SJSA1 (cell line): ENCODE results near the gene DNM3. TPM values are rescaled to one million over a fixed set of nuclear protein-coding genes. Genes with fewer than 3 reads are reported as not detected.

Source experiments
- DNase-seq, 2 experiments: peaks; one replicate each; pipeline ENCODE4 v3.0.0-alpha.2; 2015 to 2020; ENCODE audit warnings: low spot score in 2 of 2, low read depth in 1 of 2
- H3K27ac ChIP-seq: fragments of 250-450 bp; sonication (Bioruptor Pico); 2 replicates; pipeline ENCODE4 v1.5.1; 2020; ENCODE audit warnings: mild to moderate bottlenecking, moderate library complexity
- H3K27me3 ChIP-seq: fragments of 250-450 bp; sonication (Bioruptor Pico); replicated peaks from 2 replicates; pipeline ENCODE4 v1.5.1; 2020; ENCODE audit warnings: mild to moderate bottlenecking, moderate library complexity
- H3K36me3 ChIP-seq: fragments of 250-450 bp; sonication (Bioruptor Pico); 2 replicates; pipeline ENCODE4 v1.5.1; 2020; ENCODE audit warnings: mild to moderate bottlenecking
- H3K4me1 ChIP-seq: fragments of 250-450 bp; sonication (Bioruptor Pico); replicated peaks from 2 replicates; pipeline ENCODE4 v1.6.1; 2021; ENCODE audit warnings: mild to moderate bottlenecking
- H3K4me3 ChIP-seq: fragments of 250-450 bp; sonication (Bioruptor Pico); 2 replicates; pipeline ENCODE4 v1.5.1; 2020; ENCODE audit warnings: mild to moderate bottlenecking
- H3K9me3 ChIP-seq: fragments of 250-450 bp; sonication (Bioruptor Pico); replicated peaks from 2 replicates; pipeline ENCODE4 v1.5.1; 2020; ENCODE audit warnings: mild to moderate bottlenecking
- total RNA-seq: library from RNA; depleted of rRNA; stranded (reverse); fragments of >200 nt; shearing (Covaris generic); gene quantifications from 2 replicates; pipeline ENCODE4 v1.2.3, GENCODE V29; 2014

DNM3 gene
- total RNA-seq, 1 experiment from 2014 or later = 1.7 TPM

DNA sequence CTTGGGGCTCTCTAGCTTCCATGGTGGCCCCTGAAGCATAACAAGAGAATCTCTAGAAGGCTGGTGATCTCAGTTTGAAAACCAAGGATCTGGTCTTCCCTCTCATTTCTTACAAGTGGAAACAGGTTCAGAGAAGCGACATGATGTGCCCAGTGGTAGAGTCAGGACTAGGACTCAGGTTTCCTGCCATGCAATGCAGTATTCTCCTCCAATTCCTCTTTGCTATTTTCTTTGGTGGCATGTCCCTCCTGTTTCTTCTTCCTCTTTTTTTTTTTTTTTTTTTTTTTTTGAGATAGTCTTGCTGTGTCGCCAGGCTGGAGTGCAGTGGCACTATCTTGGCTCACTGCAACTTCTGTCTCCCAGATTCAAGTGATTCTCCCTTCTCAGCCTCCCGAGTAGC lies 383.6 kb downstream of the DNM3 start:
- no peaks in the 10 kb centered on the region for H3K4me1 ChIP-seq
- no peak overlapping the region for H3K4me3 ChIP-seq
- no peaks in the 10 kb centered on the region for H3K27me3 ChIP-seq
- no peaks in the 10 kb centered on the region for H3K9me3 ChIP-seq
- H3K27ac ChIP-seq = no peak overlapping the region
- H3K36me3 ChIP-seq = no peaks in the 10 kb centered on the region
- DNase-seq = no peak

DNA sequence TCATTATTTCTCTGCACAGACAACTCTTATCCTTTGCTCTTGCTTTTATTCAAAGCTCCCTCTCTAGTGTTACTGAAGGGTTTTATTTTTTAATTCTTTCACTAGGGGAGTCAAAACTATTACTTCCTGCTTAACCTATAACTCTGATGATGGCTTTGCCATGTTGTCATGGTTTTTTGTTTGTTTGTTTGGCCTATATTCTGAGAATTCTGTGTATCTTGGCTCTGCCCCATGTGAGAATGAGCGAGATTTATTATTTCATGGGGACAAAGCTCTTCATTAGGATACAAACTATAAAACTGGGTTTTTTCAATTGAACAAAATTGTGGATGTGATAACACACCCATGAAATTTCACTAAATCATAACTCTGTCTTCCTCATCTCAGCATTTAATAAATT lies 388.6 kb downstream of the DNM3 start:
- Histone ChIP-seq H3K27me3 (no peaks in the 10 kb centered on the region), H3K36me3 (no peaks in the 10 kb centered on the region), H3K27ac (no peak overlapping the region), H3K4me1 (no peaks in the 10 kb centered on the region), H3K9me3 (no peaks in the 10 kb centered on the region), H3K4me3 (no peak overlapping the region)
- DNase-seq = no peak

DNA sequence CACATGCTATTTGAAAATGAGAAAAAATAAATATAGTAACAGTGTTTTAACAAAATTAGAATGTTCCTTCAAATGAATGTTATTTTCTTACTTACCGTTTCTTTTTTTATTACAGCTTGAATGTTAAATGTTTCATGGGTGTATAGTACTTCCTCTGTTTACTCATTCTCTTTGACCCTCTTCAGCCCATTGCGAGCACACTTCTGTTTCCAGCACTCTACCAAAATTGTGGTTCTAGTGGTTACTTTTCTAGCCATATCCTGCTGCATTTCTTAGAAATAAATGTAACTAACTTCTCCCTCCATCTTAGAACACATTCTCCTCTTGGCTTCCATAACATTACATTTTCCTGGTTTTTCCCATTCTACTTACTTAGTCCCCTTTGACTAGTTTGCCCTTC lies 389.2 kb downstream of the DNM3 start:
- Histone ChIP-seq H3K9me3 (no peaks in the 10 kb centered on the region), H3K36me3 (no peaks in the 10 kb centered on the region), H3K4me1 (no peaks in the 10 kb centered on the region), H3K4me3 (no peak overlapping the region), H3K27me3 (no peaks in the 10 kb centered on the region), H3K27ac (no peak overlapping the region)
- no peak for DNase-seq

DNA sequence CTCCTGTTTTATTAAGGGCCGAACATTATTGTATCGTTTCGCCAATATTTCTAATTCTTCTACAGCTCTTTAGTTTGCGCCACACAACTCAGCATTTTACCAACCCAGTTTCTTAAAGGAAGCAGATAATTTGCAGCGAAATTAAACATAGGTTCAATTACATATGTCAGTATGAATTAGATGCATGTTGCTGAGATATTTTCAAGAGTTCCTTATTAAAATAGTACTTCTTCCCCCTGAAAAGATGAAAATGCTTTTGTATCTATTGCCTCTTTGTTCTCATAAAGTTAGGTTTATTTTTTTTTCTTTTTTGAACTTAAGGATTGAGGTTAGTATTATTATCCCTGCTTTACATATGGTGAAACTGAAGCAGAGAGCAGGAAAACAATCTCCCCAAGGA lies 395.7 kb downstream of the DNM3 start:
- no peak for DNase-seq
- Histone ChIP-seq H3K4me1 (0 out of 2 replicates have a peak, but pooled peaks cover 4% of the 10 kb centered on the region), H3K27me3 (no peaks in the 10 kb centered on the region)

DNA sequence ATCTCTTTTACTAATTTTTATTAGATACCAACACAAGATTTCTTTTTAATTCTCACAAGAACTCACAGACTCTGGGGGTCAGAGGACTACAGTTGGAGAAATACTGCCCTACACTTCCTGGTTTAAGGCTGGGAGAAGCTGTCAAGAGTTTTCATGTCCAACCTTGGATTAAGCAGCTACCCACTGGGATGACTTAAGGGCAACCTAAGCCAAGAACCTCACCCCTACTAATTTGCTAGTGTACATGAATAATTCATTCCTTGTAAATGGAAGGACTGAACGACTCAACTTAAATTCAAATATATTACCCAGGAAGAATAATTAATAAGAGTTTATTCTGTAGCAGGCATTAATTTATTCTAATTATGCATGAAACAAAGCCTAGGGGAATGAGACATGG lies 396.9 kb downstream of the DNM3 start:
- no peaks in the 10 kb centered on the region for H3K27me3 ChIP-seq
- no peak overlapping the region for H3K27ac ChIP-seq
- 0 out of 2 replicates have a peak, but pooled peaks cover 4% of the 10 kb centered on the region for H3K4me1 ChIP-seq
- H3K36me3 ChIP-seq = no peaks in the 10 kb centered on the region
- no peaks in the 10 kb centered on the region for H3K9me3 ChIP-seq
- no peak overlapping the region for H3K4me3 ChIP-seq
- DNase-seq = no peak

More for the DNA sequence above, 395.7 kb downstream of the DNM3 start:
- Histone ChIP-seq H3K4me3 (no peak overlapping the region), H3K9me3 (no peaks in the 10 kb centered on the region), H3K36me3 (no peaks in the 10 kb centered on the region), H3K27ac (no peak overlapping the region)

DNA sequence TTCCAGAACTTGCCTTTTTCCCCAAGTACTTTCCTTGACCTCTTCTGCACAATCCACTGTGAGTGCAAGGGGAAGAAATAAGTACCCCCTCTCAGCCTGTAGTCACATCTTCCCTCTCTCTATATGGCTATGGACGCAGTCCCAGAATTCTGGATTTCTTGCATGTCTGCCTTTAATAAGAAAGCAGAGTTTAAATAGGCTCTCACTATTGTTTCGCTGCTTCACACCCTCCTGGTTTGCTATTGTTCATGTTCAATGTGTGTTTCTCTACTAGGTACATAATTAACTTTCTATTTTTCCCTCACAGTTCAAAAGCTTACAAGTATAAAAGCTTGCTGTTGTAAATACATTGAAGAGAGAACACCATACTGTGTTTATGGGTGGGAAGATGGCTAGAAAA lies 397.7 kb downstream of the DNM3 start:
- 0 out of 2 replicates have a peak, but pooled peaks cover 4% of the 10 kb centered on the region for H3K4me1 ChIP-seq

DNA sequence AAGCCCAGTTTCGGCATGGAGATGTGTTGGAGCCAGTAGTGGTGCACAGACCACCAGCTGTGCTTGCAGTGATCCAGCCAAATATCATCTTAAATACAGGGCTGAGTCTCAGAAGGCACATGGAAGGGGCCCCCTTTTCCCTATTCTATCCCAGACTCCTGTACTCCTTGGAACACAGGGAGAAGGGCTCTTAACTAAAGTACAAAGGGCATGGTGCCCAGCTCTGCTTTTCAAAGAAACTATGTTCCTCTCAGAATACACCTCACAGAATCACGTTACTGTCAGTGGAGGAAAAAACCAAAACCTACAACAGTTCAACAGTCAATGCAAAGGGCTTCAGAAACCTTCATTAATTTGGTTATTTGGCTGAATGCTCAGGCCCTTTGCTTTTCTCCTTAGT lies 398.6 kb downstream of the DNM3 start:
- no peaks in the 10 kb centered on the region for H3K27me3 ChIP-seq
- DNase-seq = no peak
- H3K4me1 ChIP-seq = 0 out of 2 replicates have a peak, but pooled peaks cover 4% of the 10 kb centered on the region
- no peak overlapping the region for H3K4me3 ChIP-seq
- no peak overlapping the region for H3K27ac ChIP-seq
- no peaks in the 10 kb centered on the region for H3K36me3 ChIP-seq
- no peaks in the 10 kb centered on the region for H3K9me3 ChIP-seq

More for the DNA sequence above, 397.7 kb downstream of the DNM3 start:
- Histone ChIP-seq H3K27me3 (no peaks in the 10 kb centered on the region), H3K27ac (no peak overlapping the region), H3K4me3 (no peak overlapping the region), H3K36me3 (no peaks in the 10 kb centered on the region), H3K9me3 (no peaks in the 10 kb centered on the region)
- DNase-seq = no peak

DNA sequence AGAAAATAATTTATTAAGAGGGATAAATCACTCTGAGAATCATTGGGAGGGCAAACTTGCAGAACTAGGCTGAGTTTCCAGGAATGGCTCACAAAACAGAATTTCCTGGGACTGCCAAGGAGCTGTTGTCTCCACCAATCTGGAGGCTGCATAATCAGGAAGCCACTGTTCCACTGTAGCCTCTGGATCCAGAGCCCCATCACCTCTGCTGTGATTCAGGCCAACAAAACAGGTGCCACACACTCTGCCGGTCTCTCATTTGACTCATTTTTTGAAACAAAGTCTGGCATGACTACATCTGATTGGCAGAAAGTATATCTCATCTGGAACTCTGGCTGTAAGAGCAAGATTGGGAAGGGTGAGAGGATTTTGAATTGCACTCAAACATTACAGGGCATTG lies 400.2 kb downstream of the DNM3 start:
- Histone ChIP-seq H3K27ac (no peak overlapping the region), H3K4me3 (no peak overlapping the region), H3K9me3 (no peaks in the 10 kb centered on the region), H3K4me1 (peaks cover 6% of the 10 kb centered on the region), H3K36me3 (no peaks in the 10 kb centered on the region), H3K27me3 (no peaks in the 10 kb centered on the region)
- no peak for DNase-seq

DNA sequence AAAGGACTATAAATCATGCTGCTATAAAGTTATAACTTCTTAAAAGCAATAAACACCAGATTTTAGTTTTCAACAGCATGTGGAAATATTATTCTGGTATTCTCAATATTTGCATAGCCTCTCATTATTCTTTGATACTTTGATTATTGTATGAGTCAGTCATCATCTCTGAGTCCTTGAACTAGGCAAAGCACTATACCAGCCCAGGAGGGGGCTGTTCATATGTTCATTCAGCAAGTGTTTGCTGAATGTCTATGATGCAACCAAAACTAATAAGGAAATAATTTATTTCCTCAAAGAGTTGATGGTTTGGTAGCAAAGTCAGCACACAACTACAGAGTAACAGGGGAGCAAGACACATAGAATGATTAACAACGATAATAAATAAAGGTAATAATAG lies 403.6 kb downstream of the DNM3 start:
- Histone ChIP-seq H3K4me1 (peaks cover 10% of the 10 kb centered on the region), H3K9me3 (no peaks in the 10 kb centered on the region), H3K27ac (no peak overlapping the region), H3K4me3 (no peak overlapping the region), H3K36me3 (no peaks in the 10 kb centered on the region), H3K27me3 (no peaks in the 10 kb centered on the region)
- no peak for DNase-seq

DNA sequence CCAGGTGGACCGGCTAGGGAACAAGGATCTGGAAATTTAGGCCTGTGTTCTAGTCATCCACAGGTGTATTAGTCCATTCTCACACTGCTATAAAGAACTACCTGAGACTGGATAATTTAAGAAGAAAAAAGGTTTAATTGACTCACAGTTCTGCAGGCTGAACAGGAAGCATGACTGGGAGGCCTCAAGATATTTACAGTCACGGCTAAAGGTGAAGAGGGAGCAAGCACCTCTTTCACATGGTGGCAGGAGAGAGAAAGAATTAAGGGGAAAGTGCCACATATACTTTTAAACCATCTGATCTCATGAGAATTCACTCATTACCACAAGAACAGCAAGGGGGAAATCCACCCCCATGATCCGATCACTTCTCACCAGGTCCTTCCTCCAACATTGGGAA lies 404.5 kb downstream of the DNM3 start:
- no peak overlapping the region for H3K4me3 ChIP-seq

DNA sequence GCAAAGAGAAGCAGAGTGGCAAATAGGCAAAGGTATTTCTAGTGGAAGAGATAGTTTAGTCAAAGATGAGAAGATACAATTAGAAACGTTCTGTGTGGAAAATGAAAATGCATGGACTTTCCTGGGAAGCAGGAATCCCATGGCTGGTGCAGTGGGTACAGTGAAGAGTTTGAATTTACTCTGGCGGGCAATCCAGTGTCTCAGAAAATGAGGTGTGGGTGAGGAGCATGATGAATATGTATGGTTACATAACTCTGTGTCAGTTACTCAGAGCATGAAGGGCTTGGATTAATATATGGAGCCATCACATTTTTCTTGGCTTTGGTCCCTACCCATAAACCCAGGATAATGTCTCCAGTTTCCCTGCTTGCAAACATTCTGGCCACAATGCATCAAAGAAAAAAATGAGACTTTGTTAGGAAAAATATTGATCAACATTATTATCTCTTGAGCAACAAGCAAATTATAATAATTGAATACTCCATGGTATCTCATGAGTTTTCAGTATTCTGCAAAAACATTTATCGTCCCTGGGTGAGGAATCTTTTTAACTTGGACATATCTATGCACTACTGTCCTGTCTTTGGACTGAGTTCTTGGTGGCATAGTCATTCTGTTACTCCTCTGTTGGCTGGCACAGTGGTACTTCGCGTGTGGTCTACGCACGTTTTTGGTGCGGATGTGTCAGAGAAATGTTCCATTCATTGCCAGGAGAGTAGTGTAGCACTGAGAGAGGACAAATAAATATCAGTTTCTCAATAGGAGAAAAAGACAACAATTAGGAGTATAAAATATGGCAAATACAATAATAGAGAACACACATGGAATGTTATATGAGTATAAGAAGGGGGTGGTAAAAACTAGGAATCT lies 405.5 kb downstream of the DNM3 start:
- no peak overlapping the region for H3K27ac ChIP-seq

More for the DNA sequence above, 404.5 kb downstream of the DNM3 start:
- Histone ChIP-seq H3K27ac (no peak overlapping the region), H3K9me3 (no peaks in the 10 kb centered on the region), H3K27me3 (no peaks in the 10 kb centered on the region), H3K36me3 (no peaks in the 10 kb centered on the region), H3K4me1 (peaks cover 10% of the 10 kb centered on the region)
- DNase-seq = no peak

DNA sequence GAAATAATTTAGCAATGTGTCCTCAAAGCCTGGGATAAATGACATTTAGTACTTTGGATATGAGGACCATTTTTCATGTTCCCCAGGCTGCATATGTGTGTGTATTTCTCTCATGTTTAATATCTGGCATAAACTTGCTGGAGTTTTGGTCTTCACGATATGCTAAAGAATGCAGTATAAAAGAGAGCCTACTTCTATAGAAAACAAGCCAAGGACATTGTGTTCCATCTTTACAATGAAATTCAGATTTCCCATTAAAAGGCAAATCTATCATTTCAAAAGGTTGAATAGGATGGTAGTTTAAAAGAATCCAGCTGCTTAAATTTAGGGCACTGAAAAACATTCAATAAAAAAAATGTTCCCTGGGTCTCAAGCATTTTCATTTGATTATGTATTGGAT lies 410.2 kb downstream of the DNM3 start:
- no peaks in the 10 kb centered on the region for H3K27me3 ChIP-seq
- H3K36me3 ChIP-seq = no peaks in the 10 kb centered on the region
- H3K4me3 ChIP-seq = no peak overlapping the region
- DNase-seq = no peak
- no peak overlapping the region for H3K27ac ChIP-seq
- H3K9me3 ChIP-seq = no peaks in the 10 kb centered on the region
- H3K4me1 ChIP-seq = peaks cover 34% of the 10 kb centered on the region

More for the DNA sequence above, 405.5 kb downstream of the DNM3 start:
- DNase-seq = peak; percentile 72 to 80
- no peaks in the 10 kb centered on the region for H3K36me3 ChIP-seq
- no peaks in the 10 kb centered on the region for H3K27me3 ChIP-seq
- no peak overlapping the region for H3K4me3 ChIP-seq
- H3K4me1 ChIP-seq = peaks cover 10% of the 10 kb centered on the region
- H3K9me3 ChIP-seq = no peaks in the 10 kb centered on the region

DNA sequence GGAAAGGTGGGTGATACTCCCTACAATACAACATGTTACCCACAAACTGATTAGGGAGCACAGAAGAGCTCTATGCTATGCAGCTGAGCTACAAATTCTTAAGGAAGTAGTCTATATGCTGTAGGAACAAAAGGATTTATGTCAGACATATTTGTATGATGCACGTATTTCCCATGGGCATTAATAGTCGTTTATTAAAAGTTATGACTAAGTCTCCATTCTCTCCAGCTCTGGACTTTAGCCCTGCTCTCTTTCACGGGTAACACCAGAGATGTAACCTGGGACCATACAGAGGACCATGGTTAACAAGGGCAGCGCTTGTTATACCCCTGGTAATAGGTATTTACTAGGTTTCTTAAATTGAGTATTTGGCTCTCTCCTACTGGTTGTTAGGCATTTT lies 411.0 kb downstream of the DNM3 start:
- H3K27me3 ChIP-seq = no peaks in the 10 kb centered on the region
- H3K27ac ChIP-seq = no peak overlapping the region
- no peaks in the 10 kb centered on the region for H3K36me3 ChIP-seq
- no peak overlapping the region for H3K4me3 ChIP-seq
- no peak for DNase-seq
- peaks cover 26% of the 10 kb centered on the region for H3K4me1 ChIP-seq
- H3K9me3 ChIP-seq = no peaks in the 10 kb centered on the region

DNA sequence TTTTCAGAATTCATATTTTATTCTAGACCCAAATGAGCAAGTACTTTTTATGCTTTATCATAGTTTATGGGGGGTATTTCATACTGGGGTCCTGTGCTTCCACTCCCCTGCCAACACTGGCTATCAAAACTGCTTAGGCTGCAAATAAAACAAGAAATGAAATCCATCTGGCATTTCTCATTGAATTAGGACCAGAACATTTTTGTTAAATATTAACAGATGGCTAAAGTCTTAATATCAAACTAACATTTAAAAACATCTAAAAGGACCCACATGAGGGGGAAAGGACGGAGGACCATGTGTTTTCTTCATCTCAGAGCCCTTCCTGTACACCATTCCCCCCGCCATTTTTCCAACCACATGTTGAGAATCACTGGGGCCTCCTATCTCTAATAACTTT lies 411.7 kb downstream of the DNM3 start:
- H3K27me3 ChIP-seq = no peaks in the 10 kb centered on the region
- H3K4me1 ChIP-seq = peaks cover 26% of the 10 kb centered on the region
- H3K27ac ChIP-seq = no peak overlapping the region
- DNase-seq = no peak
- no peaks in the 10 kb centered on the region for H3K36me3 ChIP-seq
- H3K4me3 ChIP-seq = no peak overlapping the region
- no peaks in the 10 kb centered on the region for H3K9me3 ChIP-seq
